Mesendoderm (in vitro differentiated cells): Measurements from ENCODE around the gene WDR91.

Experiments used
- DNase-seq: peaks from one replicate; pipeline ENCODE4 v3.0.0; 2013
- H2AK5ac ChIP-seq: 2 replicates; pipeline ENCODE4 v1.6.1; 2013; ENCODE audit warnings: low read length, inconsistent platforms
- H2BK120ac ChIP-seq: 2 replicates; pipeline ENCODE4 v1.6.1; 2013; ENCODE audit warnings: low read depth, mild to moderate bottlenecking, low read length, moderate library complexity, mixed read lengths
- H2BK15ac ChIP-seq: replicated peaks from 2 replicates; pipeline ENCODE4 v1.6.1; 2013; ENCODE audit warnings: low read depth, mild to moderate bottlenecking, moderate library complexity
- H2BK5ac ChIP-seq: 2 replicates; pipeline ENCODE4 v1.6.1; 2013; ENCODE audit warnings: low read length, inconsistent platforms
- H3K18ac ChIP-seq: 2 replicates; pipeline ENCODE4 v1.6.1; 2013; ENCODE audit warnings: mild to moderate bottlenecking, low read length, mixed read lengths
- H3K23ac ChIP-seq: one replicate; pipeline ENCODE4 v1.6.1; 2013; ENCODE audit warnings: low read length
- H3K27ac ChIP-seq: 2 replicates; pipeline ENCODE4 v1.5.1; 2013; ENCODE audit warnings: low read depth, mild to moderate bottlenecking, inconsistent platforms, low read length, moderate library complexity
- H3K27me3 ChIP-seq: 2 replicates; pipeline ENCODE4 v1.6.1; 2013; ENCODE audit warnings: low read length, control low read depth, mild to moderate bottlenecking, inconsistent platforms; ENCODE audit not compliant: insufficient read depth, poor library complexity
- H3K36me3 ChIP-seq: 2 replicates; pipeline ENCODE4 v1.6.1; 2013; ENCODE audit warnings: low read length, inconsistent platforms; ENCODE audit not compliant: control insufficient read depth, insufficient read depth
- H3K4ac ChIP-seq: one replicate; pipeline ENCODE4 v1.6.1; 2013; ENCODE audit warnings: low read depth, mild to moderate bottlenecking, low read length, moderate library complexity
- H3K4me1 ChIP-seq: 2 replicates; pipeline ENCODE4 v1.6.1; 2013; ENCODE audit warnings: low read depth, low read length, inconsistent platforms; ENCODE audit not compliant: control insufficient read depth
- H3K4me2 ChIP-seq: 2 replicates; pipeline ENCODE4 v1.6.1; 2013; ENCODE audit warnings: low read length
- H3K4me3 ChIP-seq: 2 replicates; pipeline ENCODE4 v1.5.1; 2013; ENCODE audit warnings: mild to moderate bottlenecking, low read length
- H3K56ac ChIP-seq: one replicate; pipeline ENCODE4 v1.6.1; 2013; ENCODE audit warnings: low read length
- H3K79me1 ChIP-seq: 2 replicates; pipeline ENCODE4 v1.6.1; 2013; ENCODE audit warnings: low read length, inconsistent platforms
- H3K79me2 ChIP-seq: 2 replicates; pipeline ENCODE4 v1.6.1; 2013; ENCODE audit warnings: mild to moderate bottlenecking, low read length; ENCODE audit not compliant: control insufficient read depth, insufficient read depth
- H3K9ac ChIP-seq: 2 replicates; pipeline ENCODE4 v1.6.1; 2013; ENCODE audit warnings: low read length, inconsistent platforms
- H4K5ac ChIP-seq: one replicate; pipeline ENCODE4 v1.6.1; 2013; ENCODE audit warnings: low read length
- H4K8ac ChIP-seq: one replicate; pipeline ENCODE4 v1.6.1; 2013; ENCODE audit warnings: low read depth, mild to moderate bottlenecking, control low read depth, low read length, moderate library complexity
- WGBS: extraction: QIAGEN DNeasy Blood & Tissue Kit; methylation state at CpG from one replicate; pipeline ENCODE4 v1.1.7; 2013; ENCODE audit warnings: low lambda C conversion rate, missing lambda C conversion rate; ENCODE audit not compliant: insufficient coverage; ENCODE audit errors: extremely low coverage; 5-methylcytosine and 5-hydroxymethylcytosine counted together

Gene WDR91

GRCh38 chr7:135200821-135201331, 10.4 kb downstream of the WDR91 start:
- Histone ChIP-seq H4K5ac (no peak overlapping the region), H2AK5ac (no peak overlapping the region), H3K36me3 (peaks cover 6% of the 10 kb centered on the region), H2BK120ac (no peak overlapping the region), H3K4me1 (no peaks in the 10 kb centered on the region), H3K23ac (no peak overlapping the region), H3K9ac (no peak overlapping the region), H3K4ac (no peak overlapping the region), H3K4me3 (no peak overlapping the region), H3K4me2 (no peak overlapping the region), H3K27ac (no peak overlapping the region), H3K56ac (no peak overlapping the region), H4K8ac (no peak overlapping the region), H3K27me3 (no peaks in the 10 kb centered on the region), H2BK15ac (no peak overlapping the region), H3K79me2 (no peaks in the 10 kb centered on the region), H2BK5ac (no peak overlapping the region), H3K18ac (no peak overlapping the region), H3K79me1 (no peaks in the 10 kb centered on the region)
- WGBS: no CpG with 5 or more reads among the region's 3 CpGs
- no peak for DNase-seq

- Histone ChIP-seq H3K4ac (no peak overlapping the region), H3K79me2 (no peaks in the 10 kb centered on the region), H4K8ac (no peak overlapping the region), H3K36me3 (peaks cover 6% of the 10 kb centered on the region), H3K27me3 (no peaks in the 10 kb centered on the region), H3K9ac (no peak overlapping the region), H3K18ac (no peak overlapping the region), H3K4me1 (no peaks in the 10 kb centered on the region), H3K23ac (no peak overlapping the region), H4K5ac (no peak overlapping the region), H3K79me1 (no peaks in the 10 kb centered on the region), H2BK120ac (no peak overlapping the region), H2AK5ac (no peak overlapping the region), H3K56ac (no peak overlapping the region), H2BK15ac (no peak overlapping the region), H3K4me2 (no peak overlapping the region), H3K4me3 (no peak overlapping the region), H3K27ac (no peak overlapping the region), H2BK5ac (no peak overlapping the region)
- no peak for DNase-seq
- WGBS: no CpG with 5 or more reads among the region's 4 CpGs
Observed at GRCh38 chr7:135199439-135199838, 11.9 kb downstream of the WDR91 start.

GRCh38 chr7:135197906-135198655, 13.2 kb downstream of the WDR91 start:
- no peak overlapping the region for H3K27ac ChIP-seq

GRCh38 chr7:135197343-135197742, 14.0 kb downstream of the WDR91 start:
- no peak overlapping the region for H3K23ac ChIP-seq
- H3K27me3 ChIP-seq: no peaks in the 10 kb centered on the region
- no CpG with 5 or more reads among the region's 2 CpGs for WGBS
- H3K4ac ChIP-seq: no peak overlapping the region
- no peaks in the 10 kb centered on the region for H3K79me2 ChIP-seq
- no peak overlapping the region for H4K8ac ChIP-seq
- H2AK5ac ChIP-seq: no peak overlapping the region
- no peak overlapping the region for H2BK5ac ChIP-seq
- no peaks in the 10 kb centered on the region for H3K79me1 ChIP-seq
- H3K9ac ChIP-seq: no peak overlapping the region
- DNase-seq: no peak
- H3K4me2 ChIP-seq: no peak overlapping the region
- no peak overlapping the region for H2BK15ac ChIP-seq
- H3K4me1 ChIP-seq: no peaks in the 10 kb centered on the region
- peaks cover 2% of the 10 kb centered on the region for H3K36me3 ChIP-seq
- no peak overlapping the region for H4K5ac ChIP-seq
- no peak overlapping the region for H3K18ac ChIP-seq
- no peak overlapping the region for H3K27ac ChIP-seq
- H3K4me3 ChIP-seq: no peak overlapping the region
- H2BK120ac ChIP-seq: no peak overlapping the region
- no peak overlapping the region for H3K56ac ChIP-seq

More at GRCh38 chr7:135197906-135198655, 13.2 kb downstream of the WDR91 start:
- no peak overlapping the region for H3K56ac ChIP-seq
- DNase-seq: no peak
- H2AK5ac ChIP-seq: no peak overlapping the region
- no peak overlapping the region for H3K23ac ChIP-seq
- WGBS: no CpG with 5 or more reads among the region's 15 CpGs
- H3K4me2 ChIP-seq: no peak overlapping the region
- H3K4me3 ChIP-seq: no peak overlapping the region
- no peak overlapping the region for H2BK5ac ChIP-seq
- H3K4me1 ChIP-seq: no peaks in the 10 kb centered on the region
- H2BK120ac ChIP-seq: no peak overlapping the region
- H2BK15ac ChIP-seq: no peak overlapping the region
- H4K5ac ChIP-seq: no peak overlapping the region
- H3K79me1 ChIP-seq: no peaks in the 10 kb centered on the region
- H3K27me3 ChIP-seq: no peaks in the 10 kb centered on the region
- H4K8ac ChIP-seq: no peak overlapping the region
- H3K79me2 ChIP-seq: no peaks in the 10 kb centered on the region
- H3K36me3 ChIP-seq: peaks cover 2% of the 10 kb centered on the region
- no peak overlapping the region for H3K4ac ChIP-seq
- H3K9ac ChIP-seq: no peak overlapping the region
- H3K18ac ChIP-seq: no peak overlapping the region

GRCh38 chr7:135195968-135196629, 15.2 kb downstream of the WDR91 start:
- no peak for DNase-seq
- H3K79me1 ChIP-seq: no peaks in the 10 kb centered on the region
- H3K56ac ChIP-seq: no peak overlapping the region
- H3K27ac ChIP-seq: no peak overlapping the region
- no peak overlapping the region for H2BK120ac ChIP-seq
- H3K4ac ChIP-seq: no peak overlapping the region
- H4K5ac ChIP-seq: no peak overlapping the region
- H3K18ac ChIP-seq: no peak overlapping the region
- no CpG with 5 or more reads among the region's 14 CpGs for WGBS
- H2BK5ac ChIP-seq: no peak overlapping the region
- no peak overlapping the region for H2AK5ac ChIP-seq
- no peak overlapping the region for H3K23ac ChIP-seq
- no peak overlapping the region for H3K4me2 ChIP-seq
- H3K79me2 ChIP-seq: no peaks in the 10 kb centered on the region
- no peak overlapping the region for H2BK15ac ChIP-seq
- no peaks in the 10 kb centered on the region for H3K27me3 ChIP-seq
- no peak overlapping the region for H3K4me3 ChIP-seq
- H3K4me1 ChIP-seq: no peaks in the 10 kb centered on the region
- no peak overlapping the region for H3K9ac ChIP-seq
- H4K8ac ChIP-seq: no peak overlapping the region
- peaks cover 2% of the 10 kb centered on the region for H3K36me3 ChIP-seq
